ENCODE measurements around the gene PIWIL1.

DNA sequence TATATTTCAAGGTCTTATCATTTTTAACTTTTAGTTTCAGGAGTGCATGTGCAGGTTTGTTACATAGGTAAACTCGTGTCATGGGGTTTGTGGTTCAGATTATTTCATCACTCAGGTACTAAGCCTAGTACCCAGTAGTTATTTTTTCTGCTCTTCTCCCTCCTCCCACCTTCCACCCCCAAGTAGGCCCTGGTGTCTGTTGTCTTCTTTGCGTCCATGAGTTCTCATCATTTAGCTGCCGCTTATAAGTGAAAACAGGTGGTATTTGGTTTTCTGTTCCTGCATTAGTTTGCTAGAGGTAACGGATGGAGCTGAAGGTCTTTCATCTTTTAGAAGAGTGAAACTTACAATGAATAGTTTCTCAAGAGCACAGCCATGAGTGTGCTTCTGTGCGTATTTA is 24.4 kb downstream of the PIWIL1 start:
- TF ChIP-seq, protein P1, sequence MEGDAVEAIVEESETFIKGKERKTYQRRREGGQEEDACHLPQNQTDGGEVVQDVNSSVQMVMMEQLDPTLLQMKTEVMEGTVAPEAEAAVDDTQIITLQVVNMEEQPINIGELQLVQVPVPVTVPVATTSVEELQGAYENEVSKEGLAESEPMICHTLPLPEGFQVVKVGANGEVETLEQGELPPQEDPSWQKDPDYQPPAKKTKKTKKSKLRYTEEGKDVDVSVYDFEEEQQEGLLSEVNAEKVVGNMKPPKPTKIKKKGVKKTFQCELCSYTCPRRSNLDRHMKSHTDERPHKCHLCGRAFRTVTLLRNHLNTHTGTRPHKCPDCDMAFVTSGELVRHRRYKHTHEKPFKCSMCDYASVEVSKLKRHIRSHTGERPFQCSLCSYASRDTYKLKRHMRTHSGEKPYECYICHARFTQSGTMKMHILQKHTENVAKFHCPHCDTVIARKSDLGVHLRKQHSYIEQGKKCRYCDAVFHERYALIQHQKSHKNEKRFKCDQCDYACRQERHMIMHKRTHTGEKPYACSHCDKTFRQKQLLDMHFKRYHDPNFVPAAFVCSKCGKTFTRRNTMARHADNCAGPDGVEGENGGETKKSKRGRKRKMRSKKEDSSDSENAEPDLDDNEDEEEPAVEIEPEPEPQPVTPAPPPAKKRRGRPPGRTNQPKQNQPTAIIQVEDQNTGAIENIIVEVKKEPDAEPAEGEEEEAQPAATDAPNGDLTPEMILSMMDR (conservative IDR thresholded peaks at IDR 0.05 in 1 of 2, IDR thresholded peaks at IDR 0.05 in 1 of 2; ENCODE audit: low read depth in 1 of 2, low read length in 2 of 2) = no peak
- no peak for TF ChIP-seq EZH2 (IDR thresholded peaks at IDR 0.05; ENCODE audit: low read length, missing control alignments)

Data from fibroblast of lung (primary cell).